DOHH2 (cell line): ENCODE results near the gene RNF207.

ENCODE experiments used
- H3F3A ChIP-seq: fragments of 200-600 bp; sonication (generic), shearing (Covaris generic); 2 replicates; pipeline ENCODE4 v1.6.0; 2016; ENCODE audit warnings: antibody characterized with exemption, mild to moderate bottlenecking; ENCODE audit not compliant: control insufficient read depth, insufficient read depth
- H3K27ac ChIP-seq: fragments of 200-600 bp; sonication (generic); 2 replicates; pipeline ENCODE4 v1.5.1; 2014; ENCODE audit warnings: low read depth, mild to moderate bottlenecking, low read length, moderate library complexity
- H3K27me3 ChIP-seq: fragments of 200-600 bp; sonication (generic); 2 replicates; pipeline ENCODE4 v1.6.1; 2014; ENCODE audit warnings: mild to moderate bottlenecking, low read length, mixed read lengths; ENCODE audit not compliant: control insufficient read depth
- H3K36me3 ChIP-seq: fragments of 200-600 bp; sonication (generic); 2 replicates; pipeline ENCODE4 v1.6.1; 2014; ENCODE audit warnings: mild to moderate bottlenecking, low read length, moderate library complexity, mixed read lengths; ENCODE audit not compliant: control insufficient read depth
- H3K4me1 ChIP-seq: fragments of 200-600 bp; sonication (generic); 2 replicates; pipeline ENCODE4 v1.6.1; 2014; ENCODE audit warnings: mild to moderate bottlenecking, low read length, mixed read lengths; ENCODE audit not compliant: control insufficient read depth
- H3K4me2 ChIP-seq: fragments of 200-600 bp; sonication (generic); 2 replicates; pipeline ENCODE4 v1.6.0; 2014; ENCODE audit warnings: mild to moderate bottlenecking, low read length, moderate library complexity
- H3K4me3 ChIP-seq: fragments of 200-600 bp; sonication (generic); 2 replicates; pipeline ENCODE4 v1.5.1; 2014; ENCODE audit warnings: mild to moderate bottlenecking, low read length, mixed read lengths
- H3K79me2 ChIP-seq: fragments of 200-600 bp; sonication (generic); 2 replicates; pipeline ENCODE4 v1.6.1; 2014; ENCODE audit warnings: mild to moderate bottlenecking, low read length, mixed read lengths; ENCODE audit not compliant: control insufficient read depth
- H3K9me2 ChIP-seq: fragments of 200-600 bp; sonication (generic); replicated peaks from 2 replicates; pipeline ENCODE4 v1.6.1; 2014; ENCODE audit warnings: mild to moderate bottlenecking, low read length, mixed read lengths; ENCODE audit not compliant: control insufficient read depth
- H3K9me3 ChIP-seq: fragments of 200-600 bp; sonication (generic); 2 replicates; pipeline ENCODE4 v1.6.1; 2014; ENCODE audit warnings: antibody characterized with exemption, low read length, mixed read lengths; ENCODE audit not compliant: control insufficient read depth, insufficient read depth
- H4K20me1 ChIP-seq: fragments of 200-600 bp; sonication (generic); 2 replicates; pipeline ENCODE4 v1.6.0; 2014; ENCODE audit warnings: low read depth, mild to moderate bottlenecking, antibody characterized with exemption, low read length, moderate library complexity; ENCODE audit not compliant: control insufficient read depth, insufficient read depth
- EZH2phosphoT487 ChIP-seq: fragments of 200-600 bp; sonication (generic); IDR thresholded peaks from 2 replicates; pipeline ENCODE4 v1.6.1; 2017; ENCODE audit warnings: borderline replicate concordance, mild to moderate bottlenecking, antibody characterized with exemption, low read length, moderate library complexity, mixed read lengths
- TF ChIP-seq, protein P1 (sequence below): fragments of 200-600 bp; sonication (generic); IDR thresholded peaks from one replicate; pipeline ENCODE4 v1.5.1; 2014; ENCODE audit warnings: antibody characterized with exemption, mild to moderate bottlenecking, low read depth, low read length; ENCODE audit not compliant: poor library complexity, severe bottlenecking

The RNF207 gene

DNA sequence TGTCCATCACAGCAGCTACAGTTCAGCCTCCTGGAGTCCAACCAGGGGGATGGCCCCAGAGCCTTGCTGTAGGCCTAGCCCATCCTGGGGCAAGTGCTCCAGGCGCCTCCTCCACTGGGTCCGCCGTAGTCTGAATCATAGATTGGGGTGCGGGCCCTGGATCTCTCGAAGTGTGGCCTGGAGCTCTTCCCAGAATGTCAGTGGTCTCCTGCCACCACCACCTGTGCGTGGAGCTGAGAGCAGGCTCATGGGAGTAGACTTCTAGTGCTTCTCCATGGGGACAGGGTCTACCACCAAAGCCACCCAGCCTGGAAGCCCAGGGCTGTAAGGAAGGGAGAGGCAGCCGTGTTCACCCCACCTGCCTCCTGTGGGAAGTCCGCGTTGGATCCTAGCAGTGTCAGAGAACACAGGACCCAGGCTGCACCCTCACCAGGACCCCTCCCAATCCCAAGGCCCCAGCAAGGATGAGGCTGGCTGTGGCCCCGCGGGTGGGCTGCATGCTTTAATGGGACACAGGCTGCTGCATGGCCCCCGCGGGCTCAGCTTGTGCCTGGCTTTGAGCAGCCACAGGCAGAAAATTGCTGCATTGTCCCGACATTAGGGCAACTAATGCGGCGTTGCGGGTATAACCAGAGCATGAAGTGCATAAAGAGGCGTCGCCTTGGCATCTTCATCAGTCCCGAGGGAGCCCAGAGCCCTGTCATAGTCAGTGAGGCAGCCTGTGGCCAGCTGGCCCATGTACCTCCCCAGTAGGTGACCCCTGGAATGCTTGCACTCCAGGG lies 37.3 kb downstream of the RNF207 start:
- peaks cover 6% of the 10 kb centered on the region; the same call in 1 of the 2 replicates for H4K20me1 ChIP-seq
- TF ChIP-seq EZH2phosphoT487, result 0 out of 2 replicates have a peak, but pooled peaks have one; percentile 68
- TF ChIP-seq, protein P1, sequence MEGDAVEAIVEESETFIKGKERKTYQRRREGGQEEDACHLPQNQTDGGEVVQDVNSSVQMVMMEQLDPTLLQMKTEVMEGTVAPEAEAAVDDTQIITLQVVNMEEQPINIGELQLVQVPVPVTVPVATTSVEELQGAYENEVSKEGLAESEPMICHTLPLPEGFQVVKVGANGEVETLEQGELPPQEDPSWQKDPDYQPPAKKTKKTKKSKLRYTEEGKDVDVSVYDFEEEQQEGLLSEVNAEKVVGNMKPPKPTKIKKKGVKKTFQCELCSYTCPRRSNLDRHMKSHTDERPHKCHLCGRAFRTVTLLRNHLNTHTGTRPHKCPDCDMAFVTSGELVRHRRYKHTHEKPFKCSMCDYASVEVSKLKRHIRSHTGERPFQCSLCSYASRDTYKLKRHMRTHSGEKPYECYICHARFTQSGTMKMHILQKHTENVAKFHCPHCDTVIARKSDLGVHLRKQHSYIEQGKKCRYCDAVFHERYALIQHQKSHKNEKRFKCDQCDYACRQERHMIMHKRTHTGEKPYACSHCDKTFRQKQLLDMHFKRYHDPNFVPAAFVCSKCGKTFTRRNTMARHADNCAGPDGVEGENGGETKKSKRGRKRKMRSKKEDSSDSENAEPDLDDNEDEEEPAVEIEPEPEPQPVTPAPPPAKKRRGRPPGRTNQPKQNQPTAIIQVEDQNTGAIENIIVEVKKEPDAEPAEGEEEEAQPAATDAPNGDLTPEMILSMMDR, result no peak
- no peaks in the 10 kb centered on the region for H3K36me3 ChIP-seq
- peaks cover 66% of the 10 kb centered on the region for H3K27me3 ChIP-seq
- no peak overlapping the region for H3K4me3 ChIP-seq
- no peaks in the 10 kb centered on the region for H3K9me3 ChIP-seq
- no peak overlapping the region for H3K27ac ChIP-seq
- H3F3A ChIP-seq, result peaks cover 3% of the 10 kb centered on the region; the same call in 1 of the 2 replicates
- H3K9me2 ChIP-seq, result no peaks in the 10 kb centered on the region
- no peak overlapping the region for H3K4me2 ChIP-seq
- peaks cover 12% of the 10 kb centered on the region; the same call in 1 of the 2 replicates for H3K4me1 ChIP-seq
- H3K79me2 ChIP-seq, result no peaks in the 10 kb centered on the region

DNA sequence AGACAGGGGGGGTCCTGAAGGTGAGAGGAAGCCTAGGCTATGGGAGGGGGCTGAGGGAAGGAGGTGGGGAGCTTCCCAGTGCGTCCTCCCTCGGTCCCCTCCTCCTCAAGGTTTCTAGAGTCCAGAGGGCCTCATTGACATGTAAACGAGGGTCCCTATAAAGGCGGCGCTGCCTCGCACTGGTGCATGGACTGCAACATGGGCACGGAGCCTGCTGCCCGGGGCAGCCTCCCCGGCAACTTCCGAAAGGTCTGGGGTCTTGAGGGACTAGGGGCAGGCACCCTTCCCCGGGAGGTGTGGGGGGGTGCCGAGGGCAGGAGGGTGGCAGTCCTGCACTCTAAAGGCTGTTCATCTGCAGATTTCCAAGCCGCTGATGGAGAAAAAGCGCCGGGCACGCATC lies 38.1 kb downstream of the RNF207 start, which contains the start of gene HES3:
TSS of gene HES3 (plus strand) at position 187 of the 400 bp plus-strand sequence. CDS start at position 374, 187 bp downstream.
- Histone ChIP-seq H3K27me3 (peaks cover 66% of the 10 kb centered on the region), H3K4me2 (no peak within 1 kb of the TSS), H3K9me2 (no peaks in the 10 kb centered on the region), H4K20me1 (peaks cover 6% of the 10 kb centered on the region; the same call in 1 of the 2 replicates), H3K9me3 (no peaks in the 10 kb centered on the region), H3K79me2 (no peaks in the 10 kb centered on the region), H3K4me3 (no peak within 1 kb of the TSS), H3K27ac (no peak within 1 kb of the TSS), H3K4me1 (peaks cover 12% of the 10 kb centered on the region; the same call in 1 of the 2 replicates), H3F3A (peaks cover 3% of the 10 kb centered on the region; the same call in 1 of the 2 replicates), H3K36me3 (no peaks in the 10 kb centered on the region)
- TF ChIP-seq, protein P1, result no peak
- no peak for TF ChIP-seq EZH2phosphoT487

DNA sequence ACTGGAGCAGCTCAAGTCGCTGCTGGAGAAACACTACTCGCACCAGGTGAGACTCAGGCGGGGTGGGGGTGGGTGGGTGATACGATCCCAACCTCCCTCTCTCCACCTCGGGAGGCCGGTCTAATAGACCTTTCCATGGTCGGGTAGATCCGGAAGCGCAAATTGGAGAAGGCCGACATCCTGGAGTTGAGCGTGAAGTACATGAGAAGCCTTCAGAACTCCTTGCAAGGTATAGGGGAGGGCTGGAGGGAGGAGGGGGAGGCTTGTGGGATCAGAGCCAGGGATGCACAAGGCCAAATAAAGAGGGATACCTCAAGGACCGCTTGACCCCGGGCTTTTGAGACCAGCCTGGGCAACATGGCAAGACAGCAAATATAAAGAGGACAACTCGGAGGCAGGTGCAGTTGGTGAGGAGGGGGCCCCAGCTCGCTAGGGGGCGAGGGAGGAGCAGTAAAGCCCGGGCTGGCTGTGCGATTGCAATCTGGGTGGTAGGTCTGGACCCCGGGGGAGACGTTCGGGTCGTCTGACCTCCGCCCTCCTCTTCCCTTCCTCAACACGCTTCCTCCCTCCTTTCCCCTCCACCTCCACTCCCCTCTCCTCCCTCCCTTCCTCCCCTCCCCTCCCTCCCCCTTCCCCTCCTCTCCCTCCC lies 38.6 kb downstream of the RNF207 start:
- H3K9me3 ChIP-seq, result no peaks in the 10 kb centered on the region
- H3K4me2 ChIP-seq, result no peak overlapping the region
- no peaks in the 10 kb centered on the region for H3K36me3 ChIP-seq
- peaks cover 12% of the 10 kb centered on the region; the same call in 1 of the 2 replicates for H3K4me1 ChIP-seq
- H3K27me3 ChIP-seq, result peaks cover 61% of the 10 kb centered on the region
- TF ChIP-seq, protein P1, result no peak
- no peak for TF ChIP-seq EZH2phosphoT487
- H3K4me3 ChIP-seq, result no peak overlapping the region
- peaks cover 6% of the 10 kb centered on the region; the same call in 1 of the 2 replicates for H4K20me1 ChIP-seq
- no peak overlapping the region for H3K27ac ChIP-seq
- no peaks in the 10 kb centered on the region for H3K79me2 ChIP-seq
- H3K9me2 ChIP-seq, result no peaks in the 10 kb centered on the region
- peaks cover 3% of the 10 kb centered on the region; the same call in 1 of the 2 replicates for H3F3A ChIP-seq
